Measurements from ENCODE around the gene COL4A1.

COL4A1 gene

GRCh38 chr13:110234532-110234931, 72.4 kb downstream of the COL4A1 start:
- no peak for DNase-seq (ENCODE audit: low read depth)

- DNase-seq (ENCODE audit: low read depth): no peak
These were observed 73.0 kb downstream of the COL4A1 start for GRCh38 chr13:110233951-110234280.

DNA sequence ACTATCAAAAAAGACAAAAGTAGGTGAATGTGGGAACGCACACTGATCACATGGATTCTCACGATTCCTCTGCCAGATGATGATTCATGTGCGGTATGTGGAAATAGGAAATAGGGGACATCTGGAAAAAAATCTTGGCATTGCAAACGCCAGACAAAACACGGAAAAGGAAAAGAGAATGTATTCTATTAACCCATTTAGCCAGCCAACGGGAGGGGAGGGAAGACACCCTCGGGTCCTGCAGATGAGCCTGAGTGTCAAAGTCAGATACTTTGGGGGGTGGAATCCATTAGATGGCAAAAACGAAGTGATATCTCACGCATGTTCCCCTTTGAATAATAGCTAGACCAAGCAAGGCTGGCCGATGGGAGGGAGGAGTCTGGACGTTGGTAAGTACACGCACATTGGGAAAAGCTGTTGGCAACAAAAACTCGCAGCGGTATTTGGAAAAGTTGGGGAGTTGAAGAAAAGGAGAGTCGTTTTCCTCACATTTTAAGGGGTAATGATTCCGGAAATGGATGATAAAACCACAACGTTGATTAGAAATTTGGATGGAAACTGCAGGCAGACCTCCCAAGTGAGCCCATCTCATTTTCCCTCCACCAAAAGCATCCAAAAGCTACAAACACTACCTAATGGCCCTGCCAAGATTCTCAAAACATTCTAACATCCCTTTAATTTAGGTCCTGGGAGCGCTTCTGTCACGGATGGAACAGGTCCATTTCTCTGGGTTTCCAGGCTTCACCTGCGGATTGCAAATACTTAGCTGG, 73.6 kb downstream of the COL4A1 start:
- peak; percentile 78 for DNase-seq (ENCODE audit: low read depth)

GRCh38 chr13:110232756-110233155, 74.2 kb downstream of the COL4A1 start:
- no peak for DNase-seq (ENCODE audit: low read depth)

DNA sequence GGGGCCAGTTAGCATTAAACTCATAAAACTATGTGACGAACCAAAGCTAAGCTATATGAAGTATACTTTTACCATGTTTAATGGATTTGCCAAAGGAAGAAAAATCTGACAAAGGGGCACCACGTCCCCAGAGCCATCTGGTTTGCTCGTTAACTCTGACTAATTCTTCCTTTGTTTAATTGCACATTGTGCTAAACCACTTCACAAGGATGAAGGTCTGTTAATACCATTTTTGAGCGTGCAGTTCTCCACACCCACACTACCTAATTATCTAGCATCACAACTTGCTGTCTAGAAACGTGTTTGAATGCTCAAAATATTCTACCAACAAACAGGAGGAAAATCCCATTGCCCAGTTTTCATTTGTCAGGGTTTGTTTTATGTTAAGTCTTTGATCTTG, 74.8 kb downstream of the COL4A1 start:
- no peak for DNase-seq (ENCODE audit: low read depth)

GRCh38 chr13:110231348-110232047, 75.5 kb downstream of the COL4A1 start:
- DNase-seq (ENCODE audit: low read depth): no peak

GRCh38 chr13:110230661-110231347, 76.2 kb downstream of the COL4A1 start:
- DNase-seq (ENCODE audit: low read depth): no peak

DNA sequence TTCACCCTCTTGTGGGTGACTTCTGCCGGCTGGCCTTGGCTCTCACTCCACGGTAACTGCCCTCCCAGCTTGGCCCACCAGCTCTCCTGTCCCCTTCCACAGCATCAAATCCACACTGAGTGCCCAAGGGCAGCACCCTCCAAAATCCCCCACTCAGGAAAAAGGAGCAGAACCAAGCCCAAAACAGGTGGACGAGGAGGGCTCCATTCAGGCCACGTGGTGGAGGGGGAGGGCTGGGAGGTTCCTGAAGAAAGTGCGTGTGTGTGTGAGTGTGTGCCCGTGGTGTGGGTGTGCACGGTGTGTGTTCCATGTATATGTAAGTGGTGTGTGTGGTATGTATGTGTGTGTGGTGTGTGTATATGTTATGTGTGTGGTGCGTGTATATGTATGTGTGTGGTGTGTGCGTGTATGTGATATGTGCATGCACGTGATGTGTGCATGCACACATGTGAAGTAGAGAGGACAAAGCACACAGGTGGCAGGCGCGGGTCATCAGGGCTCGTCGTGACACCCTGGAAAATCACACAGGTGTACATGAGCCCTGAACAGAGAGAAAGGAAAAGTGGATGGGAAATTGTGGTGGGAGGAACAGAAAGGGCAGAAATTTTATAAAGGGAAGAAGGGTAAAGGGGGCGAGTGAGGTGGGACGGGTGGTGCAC, 76.9 kb downstream of the COL4A1 start:
- DNase-seq (ENCODE audit: low read depth): no peak

GRCh38 chr13:110228936-110229904, 77.7 kb downstream of the COL4A1 start:
- DNase-seq (ENCODE audit: low read depth): peak; percentile 44

DNA sequence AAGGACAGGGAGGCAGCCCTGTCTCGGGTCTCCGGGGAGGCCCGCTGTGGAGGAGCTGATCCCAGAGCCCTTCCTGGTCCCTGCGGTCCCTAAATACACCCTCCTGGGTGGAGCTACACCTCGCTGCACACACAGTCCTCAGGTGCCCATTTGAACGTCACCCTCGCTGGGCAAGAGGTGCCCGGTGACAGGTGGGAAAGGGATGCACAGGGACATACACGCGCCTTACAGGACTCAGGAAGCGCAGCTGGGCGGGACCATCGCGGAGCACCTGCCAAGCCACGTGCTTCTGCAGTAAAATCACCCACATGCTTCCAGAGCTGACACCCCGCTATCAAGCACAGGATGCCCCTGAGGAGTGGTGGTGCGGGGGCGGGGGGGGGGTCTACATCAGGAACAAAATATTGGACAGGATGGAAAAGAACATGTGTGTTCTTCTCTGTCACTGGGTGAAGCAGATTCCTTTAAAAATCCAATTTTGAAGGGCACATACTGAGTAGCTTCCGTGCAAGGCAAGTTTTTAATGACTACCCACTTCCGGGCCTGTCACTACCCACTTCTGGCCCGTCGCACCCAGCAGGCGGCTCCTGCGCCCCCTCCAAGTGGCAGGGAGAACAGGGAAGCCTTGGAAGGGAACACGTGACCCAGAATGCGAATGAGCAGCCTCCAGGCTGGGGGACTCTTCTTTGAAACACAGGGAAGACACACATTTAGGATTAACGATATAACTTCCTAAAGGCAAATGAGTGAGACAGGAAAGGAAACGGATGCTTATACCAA, 78.9 kb downstream of the COL4A1 start:
- no peak for DNase-seq (ENCODE audit: low read depth)

DNA sequence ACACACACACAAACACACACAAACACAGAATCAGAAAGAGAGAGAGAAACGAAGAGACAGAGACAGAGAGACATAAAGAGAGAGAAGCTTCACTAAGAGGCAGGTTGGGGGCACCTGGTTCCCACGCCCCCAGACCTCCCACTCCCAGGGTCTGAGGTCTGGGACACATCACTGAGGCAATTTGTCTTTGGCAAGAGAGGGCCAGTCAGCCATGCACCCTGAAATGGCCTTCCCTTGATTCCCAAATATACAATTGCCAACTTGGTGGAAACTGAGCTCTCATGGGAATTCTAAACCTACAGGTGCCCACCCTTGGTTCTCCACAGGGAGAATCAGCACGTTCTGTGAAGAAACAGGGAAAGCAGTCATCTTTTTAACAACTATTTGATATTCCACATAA, 79.5 kb downstream of the COL4A1 start:
- DNase-seq (ENCODE audit: low read depth): no peak

- DNase-seq (ENCODE audit: low read depth): peak; percentile 85
These were observed 81.1 kb downstream of the COL4A1 start for GRCh38 chr13:110225609-110226574.

GRCh38 chr13:110225003-110225402, 82.0 kb downstream of the COL4A1 start:
- no peak for DNase-seq (ENCODE audit: low read depth)

DNA sequence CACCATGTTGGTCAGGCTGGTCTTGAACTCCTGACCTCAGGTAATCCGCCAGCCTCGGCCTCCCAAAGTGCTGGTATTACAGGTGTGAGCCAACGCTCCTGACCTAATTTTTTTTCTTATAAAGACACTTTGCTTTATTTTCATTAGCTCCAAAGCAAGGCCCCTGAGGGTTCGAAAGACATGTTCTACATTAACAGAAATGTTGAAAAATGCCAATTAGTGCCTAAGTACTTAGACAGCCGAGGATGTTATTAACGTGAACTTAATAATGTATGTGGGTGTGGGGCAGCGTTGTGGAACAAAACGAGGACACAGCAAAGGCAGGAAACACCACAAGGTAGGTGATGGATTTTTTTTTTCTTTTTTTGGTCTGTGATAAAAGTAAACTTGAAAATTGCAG, 82.4 kb downstream of the COL4A1 start:
- no peak for DNase-seq (ENCODE audit: low read depth)

- DNase-seq (ENCODE audit: low read depth): peak; percentile 50
These were observed 85.4 kb downstream of the COL4A1 start for GRCh38 chr13:110221406-110222117.

GRCh38 chr13:110220471-110220870, 86.5 kb downstream of the COL4A1 start:
- DNase-seq (ENCODE audit: low read depth): no peak

DNA sequence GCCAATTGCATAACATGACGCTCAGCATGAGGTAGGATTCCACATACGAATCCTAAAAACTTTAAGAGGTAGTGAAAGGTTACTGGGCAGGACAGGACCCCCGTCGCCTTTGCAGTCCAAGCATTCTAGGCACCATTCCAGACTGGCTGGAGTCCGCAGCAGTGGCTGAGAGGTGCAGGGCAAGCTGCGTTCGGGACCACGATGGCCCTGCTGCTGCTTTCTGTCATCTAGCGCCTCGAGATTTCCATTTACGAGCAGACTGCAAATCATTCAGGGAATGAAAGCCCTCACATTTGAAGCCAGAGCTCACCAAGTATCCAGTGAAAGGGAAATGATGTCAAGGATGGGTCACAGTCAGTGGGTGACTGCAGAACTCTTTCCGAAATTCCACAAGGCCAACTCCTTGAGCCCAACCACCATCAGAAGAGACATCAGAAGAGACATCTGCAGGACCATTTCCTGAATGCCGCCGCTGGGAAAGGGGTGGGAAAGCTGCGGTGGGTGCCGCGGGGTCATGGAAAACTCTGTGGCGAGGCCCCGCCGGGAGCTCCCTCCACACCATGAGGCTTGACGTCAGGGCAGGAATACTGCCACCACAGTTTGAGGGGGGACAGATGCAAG, 88.3 kb downstream of the COL4A1 start:
- DNase-seq (ENCODE audit: low read depth): no peak

- no peak for DNase-seq (ENCODE audit: low read depth)
These were observed 89.1 kb downstream of the COL4A1 start for GRCh38 chr13:110217811-110218210.
